Heart right ventricle (tissue), 16 donors: ENCODE results near the gene NLGN4X. TPM values are rescaled to one million over a fixed set of nuclear protein-coding genes. Genes with fewer than 3 reads are reported as not detected.

Source experiments
- ATAC-seq, 8 donors: fragments of 200-7000 bp; cut with Tn5 transposase; one replicate each; pipeline ENCODE4 v1.9.1; 2020; ENCODE audit warnings: mild to moderate bottlenecking in 8 of 8, moderate library complexity in 8 of 8, moderate number of reproducible peaks in 1 of 8
- DNase-seq, 2 donors: peaks; one replicate each; pipeline ENCODE4 v3.0.0-alpha.2; 2020
- H3K27ac ChIP-seq, 10 donors: fragments of 200-600 bp; sonication (generic) in 2 of 10; one replicate each; pipeline versions ENCODE4 v1.5.0 to v1.8.0; 2020 to 2022; ENCODE audit warnings: mild to moderate bottlenecking in 3 of 10
- H3K27me3 ChIP-seq, 7 donors: fragments of 200-600 bp; one replicate each; pipeline ENCODE4 v1.8.0; 2021 to 2022; ENCODE audit warnings: mild to moderate bottlenecking in 2 of 7
- H3K36me3 ChIP-seq, 9 donors: fragments of 200-600 bp; sonication (generic) in 1 of 9; one replicate each; pipeline versions ENCODE4 v1.5.0 to v1.8.0; 2020 to 2022; ENCODE audit warnings: mild to moderate bottlenecking in 2 of 9
- H3K4me1 ChIP-seq, 9 donors: fragments of 200-600 bp; sonication (generic) in 1 of 9; one replicate each; pipeline versions ENCODE4 v1.5.0 to v1.8.0; 2020 to 2022; ENCODE audit warnings: mild to moderate bottlenecking in 4 of 9
- H3K4me3 ChIP-seq, 10 donors: fragments of 200-600 bp; sonication (generic) in 2 of 10; one replicate each; pipeline versions ENCODE4 v1.5.0 to v1.8.0; 2020 to 2022; ENCODE audit warnings: mild to moderate bottlenecking in 7 of 10, moderate library complexity in 2 of 10
- H3K9me3 ChIP-seq, 11 donors: fragments of 200-600 bp in 10 of 11; sonication (generic) in 2 of 11; one replicate each; pipeline versions ENCODE4 v1.5.0 to v1.8.0; 2013 to 2022; ENCODE audit warnings: mild to moderate bottlenecking in 2 of 11, control low read depth in 1 of 11, moderate library complexity in 1 of 11
- WGBS, 2 donors: extraction: QIAGEN DNeasy Blood & Tissue Kit; methylation state at CpG; one replicate each; pipeline ENCODE4 v1.1.7; 2013; ENCODE audit warnings: inconsistent platforms in 1 of 2; 5-methylcytosine and 5-hydroxymethylcytosine counted together
- intact Hi-C, 10 donors: fragments of 100-400 bp; cut with DNase I; formaldehyde crosslinking; loops; one replicate each; pipeline versions ENCODE4 v1.11.1 to v1.14.2; 2022
- polyA plus RNA-seq, 2 donors: library from polyadenylated mRNA; stranded (reverse); fragments of 200-250 nt; gene quantifications; one replicate each; pipeline ENCODE4 v1.2.3, GENCODE V29; 2013
- total RNA-seq, 10 donors: library from RNA; stranded (reverse); fragmentation: NEBNext Ultra II Directional in 3 of 10; extraction: Animal tissue kit (Norgen Biotek cat#: 25700) in 3 of 10; gene quantifications; one replicate each; pipeline versions ENCODE4 v1.2.1 to v1.2.4, GENCODE V29; 2021 to 2023
- TF ChIP-seq, protein P1 (sequence below), 9 donors: fragments of 200-600 bp; sonication (generic) in 2 of 9; IDR thresholded peaks; one replicate each; pipeline versions ENCODE4 v1.5.0 to v1.8.0; 2021 to 2022; ENCODE audit warnings: antibody characterized with exemption in 9 of 9, mild to moderate bottlenecking in 5 of 9, moderate library complexity in 1 of 9
- donor health status: Arrhythmogenic right ventricular cardiomyopathy.
- donor health status: ischemic (EF 13 %, LVEDD 7.1; RV severe dilation, severe dysfunction).
- donor health status: healthy with polysubstance abuse.
- donor health status: DM: no; HTN: yes; CAD: no.
- donor health status: DM: no; HTN: no; CAD: no.
- donor health status: ischemic (EF 25% LVEDD 6.9; RV normal size, moderate dysfunction).
- donor health status: ischemic (EF 25% LVEDD 5.7; RV mildly dilated, moderate dysfunction).
- donor health status: healthy.
- donor health status: DM: yes; HTN: yes; CAD: no.
- donor health status: Ischemic cardiomyopathy.
- donor health status: ischemic (EF 35%, LVEDD 5.7; RV mildly dilated, moderate dysfunction).
- donor health status: nonischemic (EF 11% LVEDD 7.7; RV severe dilation, severe dysfunction).
- donor health status: DM: yes; HTN: yes; CAD: no.
- donor health status: PGD.
- donor health status: ischemic (EF 29% LVEDD 5.4; RV normal size, mild dysfunction).
- donor health status: nonischemic (EF 23%, LVEDD 6.1; RV moderate dilation, normal function).

Gene NLGN4X
- total and polyA plus RNA-seq, 12 donors: 0.37 to 4.1 (median 1.6) TPM

GRCh38 chrX:6163721-6164120, 64.9 kb downstream of the NLGN4X start:
- Histone ChIP-seq H3K27me3 (no peaks in the 10 kb centered on the region), H3K9me3 (no peaks in the 10 kb centered on the region), H3K4me3 (no peak overlapping the region), H3K27ac (no peak overlapping the region), H3K4me1 (no peaks in the 10 kb centered on the region), H3K36me3 (no peaks in the 10 kb centered on the region)
- ATAC-seq (no peak), DNase-seq (no peak)
- TF ChIP-seq, protein P1, sequence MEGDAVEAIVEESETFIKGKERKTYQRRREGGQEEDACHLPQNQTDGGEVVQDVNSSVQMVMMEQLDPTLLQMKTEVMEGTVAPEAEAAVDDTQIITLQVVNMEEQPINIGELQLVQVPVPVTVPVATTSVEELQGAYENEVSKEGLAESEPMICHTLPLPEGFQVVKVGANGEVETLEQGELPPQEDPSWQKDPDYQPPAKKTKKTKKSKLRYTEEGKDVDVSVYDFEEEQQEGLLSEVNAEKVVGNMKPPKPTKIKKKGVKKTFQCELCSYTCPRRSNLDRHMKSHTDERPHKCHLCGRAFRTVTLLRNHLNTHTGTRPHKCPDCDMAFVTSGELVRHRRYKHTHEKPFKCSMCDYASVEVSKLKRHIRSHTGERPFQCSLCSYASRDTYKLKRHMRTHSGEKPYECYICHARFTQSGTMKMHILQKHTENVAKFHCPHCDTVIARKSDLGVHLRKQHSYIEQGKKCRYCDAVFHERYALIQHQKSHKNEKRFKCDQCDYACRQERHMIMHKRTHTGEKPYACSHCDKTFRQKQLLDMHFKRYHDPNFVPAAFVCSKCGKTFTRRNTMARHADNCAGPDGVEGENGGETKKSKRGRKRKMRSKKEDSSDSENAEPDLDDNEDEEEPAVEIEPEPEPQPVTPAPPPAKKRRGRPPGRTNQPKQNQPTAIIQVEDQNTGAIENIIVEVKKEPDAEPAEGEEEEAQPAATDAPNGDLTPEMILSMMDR (IDR thresholded peaks at IDR 0.05): no peak
- intact Hi-C loops: no loop called here
- 58 to 64% methylated on average over 1 of the region's 1 CpG for WGBS, 2 donors

DNA sequence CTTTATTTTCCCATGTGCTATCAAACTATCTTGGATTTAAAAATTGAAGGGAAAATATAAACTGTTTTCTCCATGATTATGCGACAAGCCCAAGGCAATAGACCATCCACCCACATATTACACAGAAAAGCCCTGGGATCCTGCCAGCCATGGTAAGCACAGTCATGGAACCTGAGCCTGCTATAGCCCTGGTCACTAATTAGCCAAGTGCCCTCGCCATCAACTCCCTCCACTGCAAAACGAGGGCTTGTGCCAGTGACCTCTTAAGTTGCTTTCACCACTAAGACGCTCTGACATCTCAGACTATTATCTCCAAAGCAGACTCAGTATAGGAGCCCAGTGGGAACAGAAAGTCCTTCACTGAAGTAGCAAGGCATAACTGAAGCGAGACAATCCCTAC, 69.2 kb downstream of the NLGN4X start:
- Histone ChIP-seq H3K27ac (no peak overlapping the region), H3K4me1 (no peaks in the 10 kb centered on the region), H3K27me3 (no peaks in the 10 kb centered on the region), H3K4me3 (no peak overlapping the region), H3K36me3 (no peaks in the 10 kb centered on the region), H3K9me3 (no peaks in the 10 kb centered on the region)
- no peak for DNase-seq
- TF ChIP-seq, protein P1 (IDR thresholded peaks at IDR 0.05): no peak
- WGBS, 2 donors: 54 to 57% methylated on average over 5 of the region's 5 CpGs
- no peak for ATAC-seq
- intact Hi-C loops: no loop called here

- no peaks in the 10 kb centered on the region for H3K27me3 ChIP-seq
- H3K4me3 ChIP-seq: no peak overlapping the region
- DNase-seq (no peak), ATAC-seq (no peak)
- H3K4me1 ChIP-seq: no peaks in the 10 kb centered on the region
- 56 to 74% methylated on average over 5 of the region's 5 CpGs for WGBS, 2 donors
- no peak overlapping the region for H3K27ac ChIP-seq
- intact Hi-C loops: no loop called here
- no peaks in the 10 kb centered on the region for H3K36me3 ChIP-seq
- H3K9me3 ChIP-seq: peaks cover 0 to 3% (median 0%) of the 10 kb centered on the region in 11 donors
- TF ChIP-seq, protein P1 (IDR thresholded peaks at IDR 0.05): no peak
These were observed 76.7 kb downstream of the NLGN4X start for GRCh38 chrX:6151971-6152370.

DNA sequence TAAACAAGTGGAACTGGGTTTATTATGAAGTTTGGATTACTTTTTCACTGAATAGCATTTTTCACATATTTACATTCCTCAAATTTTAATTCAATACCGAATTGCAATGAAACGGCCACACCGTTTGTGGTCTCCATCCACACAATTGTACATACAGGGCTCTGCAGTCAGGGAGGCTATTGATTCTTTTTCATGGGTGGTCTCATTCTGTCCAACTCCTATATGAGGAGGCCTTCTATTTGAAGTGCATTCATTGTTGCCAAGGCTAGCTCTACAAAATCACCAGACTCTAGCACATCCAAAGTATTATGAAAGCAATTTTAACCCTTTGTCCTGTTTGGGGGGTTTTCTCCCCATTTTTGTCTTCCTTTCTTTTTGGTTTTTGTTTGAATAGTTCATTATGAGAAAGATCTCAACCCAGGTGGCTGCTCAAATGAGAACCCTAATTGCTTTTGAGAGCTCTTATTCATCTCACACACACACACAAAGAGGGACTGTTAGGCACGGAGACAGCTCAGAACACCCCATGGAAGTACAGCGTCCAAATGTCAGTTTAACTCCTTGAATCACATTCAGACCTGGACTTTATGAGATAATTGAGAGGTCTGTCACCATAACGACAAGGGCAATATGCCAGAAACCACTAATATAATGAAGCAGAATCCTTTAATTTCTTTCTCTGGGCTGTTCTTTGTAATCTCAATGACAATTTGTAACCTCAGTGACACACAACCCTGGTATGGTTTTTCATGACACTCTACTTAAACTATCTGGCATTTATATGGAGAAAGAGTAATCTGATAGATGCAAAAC, 79.4 kb downstream of the NLGN4X start:
- intact Hi-C loops: no loop called here
- no peak for DNase-seq
- no peak for ATAC-seq
- Histone ChIP-seq H3K9me3 (peaks cover 0 to 3% (median 0%) of the 10 kb centered on the region in 11 donors), H3K4me1 (no peaks in the 10 kb centered on the region), H3K27ac (no peak overlapping the region), H3K27me3 (no peaks in the 10 kb centered on the region), H3K4me3 (no peak overlapping the region), H3K36me3 (no peaks in the 10 kb centered on the region)
- TF ChIP-seq, protein P1 (IDR thresholded peaks at IDR 0.05): no peak
- 73 to 81% methylated on average over 6 of the region's 6 CpGs for WGBS, 2 donors
